ENCODE data around the gene DGCR2. TPM values are rescaled to one million over a fixed set of nuclear protein-coding genes. Genes with fewer than 3 reads are reported as not detected.
"Not testable (repeated sequence)": the region's sequence is repeated elsewhere in the genome, so short reads cannot be mapped to it uniquely, and the experiment has no call there.

DGCR2 gene
- polyA plus RNA-seq, 1 donor from 2014 or later = 67.1 TPM

DNA sequence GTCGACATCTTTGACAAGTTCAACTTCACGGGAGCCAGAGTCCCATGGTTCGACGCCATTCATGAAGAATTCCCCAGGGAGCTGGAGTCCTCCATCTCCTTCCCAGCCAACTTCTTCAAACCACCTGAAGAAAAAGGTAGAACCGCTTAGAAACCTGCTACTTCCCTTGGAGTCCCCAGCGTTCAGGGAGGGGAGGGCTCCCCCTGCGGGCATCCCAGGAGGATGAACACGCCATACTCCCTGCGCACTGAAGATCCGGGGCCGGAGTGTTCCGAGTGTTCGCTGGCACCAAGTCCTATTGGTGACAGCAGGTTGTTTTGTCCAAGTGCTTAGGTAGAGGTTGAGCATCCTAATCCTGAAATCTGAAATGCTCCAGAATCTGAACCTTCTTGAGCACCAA, 134.4 kb downstream of the DGCR2 start:
- Histone ChIP-seq H2AFZ (ENCODE audit: low read depth, low read length) (no peak overlapping the region), H3K9me3 (ENCODE audit: low read length) (no peaks in the 10 kb centered on the region), H3K79me2 (replicated peaks; ENCODE audit: insufficient read depth, low read length) (no peaks in the 10 kb centered on the region), H3K36me3 (ENCODE audit: insufficient read depth, low read length) (no peaks in the 10 kb centered on the region), H3K4me3 (ENCODE audit: low read length) (no peak overlapping the region), H3F3A (ENCODE audit: insufficient read depth, low read length, poor library complexity, severe bottlenecking) (no peaks in the 10 kb centered on the region), H3K4me2 (ENCODE audit: low read length) (no peak overlapping the region), H3K27ac (ENCODE audit: low read length) (no peak overlapping the region), H4K20me1 (ENCODE audit: insufficient read depth) (no peaks in the 10 kb centered on the region), H3K9me2 (ENCODE audit: insufficient read depth, low read length) (no peaks in the 10 kb centered on the region), H3K9ac (ENCODE audit: low read length) (no peak overlapping the region), H3K27me3 (ENCODE audit: insufficient read depth, low read depth, low read length) (no peaks in the 10 kb centered on the region)
- TF ChIP-seq EZH2 (IDR thresholded peaks at IDR 0.05; ENCODE audit: borderline replicate concordance, insufficient read depth, low read length, poor library complexity, severe bottlenecking) = no peak

DNA sequence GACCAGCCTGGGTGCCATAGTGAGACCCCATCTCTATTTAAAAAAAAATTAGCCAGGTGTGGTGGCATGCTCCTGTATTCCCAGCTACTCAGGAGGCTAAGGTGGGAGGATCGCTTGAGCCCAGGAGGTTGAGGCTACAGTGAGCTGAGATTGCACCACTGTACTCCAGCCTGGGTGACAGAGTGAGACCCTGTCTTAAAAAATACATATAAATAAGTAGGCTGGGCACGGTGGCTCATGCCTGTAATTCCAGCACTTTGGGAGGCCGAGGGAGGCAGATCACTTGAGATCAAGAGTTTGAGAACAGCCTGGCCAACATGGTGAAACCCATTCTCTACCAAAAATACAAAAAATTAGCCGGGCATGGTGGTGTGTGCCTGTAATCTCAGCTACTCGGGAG, 135.1 kb downstream of the DGCR2 start:
- H3K9me2 ChIP-seq (ENCODE audit: insufficient read depth, low read length); H3K4me2 ChIP-seq (ENCODE audit: low read length); H3K27me3 ChIP-seq (ENCODE audit: insufficient read depth, low read depth, low read length); H3K9ac ChIP-seq (ENCODE audit: low read length); H3F3A ChIP-seq (ENCODE audit: insufficient read depth, low read length, poor library complexity, severe bottlenecking); H2AFZ ChIP-seq (ENCODE audit: low read depth, low read length); H3K4me3 ChIP-seq (ENCODE audit: low read length); H3K79me2 ChIP-seq (replicated peaks; ENCODE audit: insufficient read depth, low read length); H3K36me3 ChIP-seq (ENCODE audit: insufficient read depth, low read length); H3K27ac ChIP-seq (ENCODE audit: low read length); H4K20me1 ChIP-seq (ENCODE audit: insufficient read depth); H3K9me3 ChIP-seq (ENCODE audit: low read length): not testable (repeated sequence)

Small RNAs within 50 kb of the gene (small RNA-seq; reads per million reads assigned to genes)
- gene RF00019 = 0 to 1.2 (median 0) reads per million in 3 experiments

Other genes with a start within 250 kb of the DGCR2 start
- 8.9 and 13.3 TPM in 2 replicates for gene DGCR6, start 216.1 kb downstream of the DGCR2 start, polyA plus RNA-seq
- 0.08 and 0.31 TPM in 2 replicates for gene PRODH, start 186.1 kb downstream of the DGCR2 start, polyA plus RNA-seq
- 0.26 TPM in 1 of 2 replicates, not detected in the other for gene TSSK2, start 8.9 kb upstream of the DGCR2 start, polyA plus RNA-seq
- gene ESS2, start 22.2 kb upstream of the DGCR2 start, polyA plus RNA-seq = 27.6 and 28.0 TPM in 2 replicates
- not detected in 2 replicates for gene GSC2, start 27.9 kb upstream of the DGCR2 start, polyA plus RNA-seq
- 81.4 and 89.2 TPM in 2 replicates for gene SLC25A1, start 56.3 kb upstream of the DGCR2 start, polyA plus RNA-seq
- 7.8 and 14.1 TPM in 2 replicates for gene CLTCL1, start 169.3 kb upstream of the DGCR2 start, polyA plus RNA-seq